Adrenal gland (tissue), 12 donors: ENCODE data around the gene NEO1. TPM values are rescaled to one million over a fixed set of nuclear protein-coding genes. Genes with fewer than 3 reads are reported as not detected.

Experiments used
- DNase-seq, 7 donors: peaks; one replicate each; pipeline ENCODE4 v3.0.0-alpha.2; 2019 to 2020
- H3K27ac ChIP-seq, 5 donors: fragments of 200-600 bp; sonication (generic) in 4 of 5; 1 replicate in 3 of 5; 2 replicates in 2 of 5; pipeline versions ENCODE4 v1.5.1 to v1.8.0; 2016 to 2020; ENCODE audit warnings: mild to moderate bottlenecking in 1 of 5
- H3K27me3 ChIP-seq: fragments of 200-600 bp; 2 replicates; pipeline ENCODE4 v1.8.0; 2021
- H3K36me3 ChIP-seq, 2 donors: fragments of 200-600 bp; replicated peaks in 1 of 2; 1 replicate in 1 of 2; 2 replicates in 1 of 2; pipeline versions ENCODE4 v1.5.1 to v1.8.0; 2018 to 2022
- H3K4me1 ChIP-seq, 2 donors: fragments of 200-600 bp; replicated peaks in 1 of 2; 1 replicate in 1 of 2; 2 replicates in 1 of 2; pipeline versions ENCODE4 v1.5.1 to v1.8.0; 2018 to 2021
- H3K4me3 ChIP-seq, 4 donors: fragments of 200-600 bp; sonication (generic) in 3 of 4; one replicate each; pipeline ENCODE4 v1.5.1; 2016 to 2018
- H3K9me3 ChIP-seq, 3 donors: fragments of 200-600 bp; sonication (generic) in 1 of 3; replicated peaks in 1 of 3; 1 replicate in 2 of 3; 2 replicates in 1 of 3; pipeline versions ENCODE4 v1.5.1 to v1.8.0; 2016 to 2021
- CTCF ChIP-seq, 6 experiments: fragments of 450-650 bp in 4 of 6; fragments of 200-600 bp in 2 of 6; sonication (generic) in 1 of 6; IDR thresholded peaks; 1 replicate in 5 of 6; 2 replicates in 1 of 6; pipeline versions ENCODE4 v1.5.1 to v1.8.0; 2016 to 2021; ENCODE audit warnings: antibody characterized with exemption in 6 of 6, mild to moderate bottlenecking in 2 of 6, moderate library complexity in 1 of 6
- POLR2A ChIP-seq, 2 donors: fragments of 450-650 bp; IDR thresholded peaks; one replicate each; pipeline ENCODE4 v1.6.1; 2017; ENCODE audit warnings: antibody characterized with exemption in 2 of 2, mild to moderate bottlenecking in 2 of 2, moderate library complexity in 1 of 2
- WGBS, 4 donors: extraction: QIAGEN DNeasy Blood & Tissue Kit in 2 of 4; methylation state at CpG; one replicate each; pipeline versions ENCODE4 v1.1.5 to v1.1.7; 2013 to 2017; 5-methylcytosine and 5-hydroxymethylcytosine counted together
- intact Hi-C, 2 donors: fragments of 100-400 bp; cut with DNase I; formaldehyde crosslinking; loops; one replicate each; pipeline versions ENCODE4 v1.14.1 to v1.15.0; 2022 to 2023
- polyA plus RNA-seq, 3 donors: library from polyadenylated mRNA; stranded (reverse); fragments of 200-250 nt in 2 of 3; fragments of 350-450 nt in 1 of 3; fragmentation: Illumina TruSeq in 1 of 3; extraction: RNeasy Lipid Tissue Mini Kit (QIAGEN cat#74804) in 1 of 3; gene quantifications; one replicate each; pipeline ENCODE4 v1.2.3, GENCODE V29; 2013 to 2014
- total RNA-seq, 9 donors: library from RNA; depleted of rRNA in 4 of 9; stranded (reverse); fragments of >200 nt in 4 of 9; fragments of 120-200 nt in 1 of 9; fragmentation: NEBNext Ultra II Directional in 1 of 9; extraction: Animal tissue kit (Norgen Biotek cat#: 25700) in 1 of 9; gene quantifications; one replicate each; pipeline versions ENCODE4 v1.1.0 to v1.2.4, GENCODE V29; 2013 to 2023
- donor health status: healthy with polysubstance abuse.
- donor health status: Bipolar disorder and iron deficiency.
- donor health status: DM: yes; HTN: yes; CAD: no.
- donor health status: DM: no; HTN: no; CAD: no.
- donor health status: DM: no; HTN: no; CAD: no.
- donor health status: DM: yes; HTN: yes; CAD: no.

Gene NEO1
- total and polyA plus RNA-seq, 12 donors: 5.7 to 28.6 (median 17.1) TPM

- no peaks in the 10 kb centered on the region for H3K36me3 ChIP-seq
- H3K4me3 ChIP-seq: no peak overlapping the region
- no peaks in the 10 kb centered on the region for H3K27me3 ChIP-seq
- no peak for DNase-seq
- TF ChIP-seq POLR2A (IDR thresholded peaks at IDR 0.05) (no peak), CTCF (IDR thresholded peaks at IDR 0.05) (no peak)
- intact Hi-C loops: no loop called here
- H3K4me1 ChIP-seq: no peaks in the 10 kb centered on the region
- H3K9me3 ChIP-seq: no peaks in the 10 kb centered on the region
- 64 to 87% (median 85%) methylated on average over 6 to 19 of the region's 19 CpGs for WGBS, 4 donors
- no peak overlapping the region for H3K27ac ChIP-seq
Measured at GRCh38 chr15:73331991-73332925, 280.0 kb downstream of the NEO1 start.

- intact Hi-C loops: no loop called here
- 75 to 95% (median 82%) methylated on average over 2 of the region's 2 CpGs for WGBS, 4 donors
- H3K36me3 ChIP-seq: no peaks in the 10 kb centered on the region
- TF ChIP-seq CTCF (IDR thresholded peaks at IDR 0.05): no peak
- TF ChIP-seq POLR2A (IDR thresholded peaks at IDR 0.05): no peak
- no peak for DNase-seq
- H3K27ac ChIP-seq: no peak overlapping the region
- H3K27me3 ChIP-seq: no peaks in the 10 kb centered on the region
- no peaks in the 10 kb centered on the region for H3K4me1 ChIP-seq
- no peaks in the 10 kb centered on the region for H3K9me3 ChIP-seq
- H3K4me3 ChIP-seq: no peak overlapping the region
Measured at GRCh38 chr15:73333001-73333400, 280.7 kb downstream of the NEO1 start.

- H3K4me3 ChIP-seq: no peak overlapping the region
- WGBS, 4 donors: 92 to 96% (median 94%) methylated on average over 3 to 6 of the region's 6 CpGs
- H3K4me1 ChIP-seq: no peaks in the 10 kb centered on the region
- no peak for TF ChIP-seq POLR2A (IDR thresholded peaks at IDR 0.05)
- TF ChIP-seq CTCF (IDR thresholded peaks at IDR 0.05): no peak
- H3K27me3 ChIP-seq: no peaks in the 10 kb centered on the region
- intact Hi-C loops: no loop called here
- DNase-seq: no peak
- no peaks in the 10 kb centered on the region for H3K9me3 ChIP-seq
- no peak overlapping the region for H3K27ac ChIP-seq
- no peaks in the 10 kb centered on the region for H3K36me3 ChIP-seq
Measured at GRCh38 chr15:73334086-73334485, 281.8 kb downstream of the NEO1 start.

GRCh38 chr15:73335026-73335425 lies 282.8 kb downstream of the NEO1 start:
- Histone ChIP-seq H3K9me3 (no peaks in the 10 kb centered on the region), H3K4me3 (no peak overlapping the region), H3K27me3 (no peaks in the 10 kb centered on the region), H3K4me1 (no peaks in the 10 kb centered on the region), H3K27ac (no peak overlapping the region), H3K36me3 (no peaks in the 10 kb centered on the region)
- intact Hi-C loops: no loop called here
- 74 to 85% (median 79%) methylated on average over 6 to 9 of the region's 9 CpGs for WGBS, 4 donors
- DNase-seq: no peak
- TF ChIP-seq CTCF (IDR thresholded peaks at IDR 0.05) (no peak), POLR2A (IDR thresholded peaks at IDR 0.05) (no peak)
